CD1c-positive myeloid dendritic cell (primary cell): ENCODE measurements around the gene TUBA4A.
A peak's percentile ranks its signal among the peaks of the same experiment; 100 is the strongest.
"Not testable (repeated sequence)": the region's sequence is repeated elsewhere in the genome, so short reads cannot be mapped to it uniquely, and the experiment has no call there.

ENCODE experiments used
- DNase-seq: peaks from one replicate; pipeline ENCODE4 v3.0.0-alpha.2; 2016; ENCODE audit errors: extremely low spot score

TUBA4A gene

DNA sequence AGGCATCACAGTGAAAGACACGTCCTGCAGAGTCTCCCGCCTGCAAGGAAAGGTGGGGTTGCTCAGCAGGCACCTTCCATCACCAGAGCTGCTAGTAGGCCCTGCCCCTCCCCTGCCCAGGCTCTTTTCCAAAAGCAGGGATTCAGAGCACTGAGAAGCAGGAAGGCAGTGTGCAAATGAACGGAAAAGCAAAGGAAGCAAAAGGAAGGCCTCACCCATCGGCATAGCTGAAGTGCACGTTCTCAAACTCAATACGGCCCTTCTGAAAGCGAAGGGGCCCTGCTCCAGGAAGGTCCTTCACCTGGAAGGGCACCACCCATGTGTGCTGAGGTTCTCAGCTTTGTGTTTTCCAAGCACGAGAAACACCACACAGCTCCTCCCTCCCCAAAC lies 40.7 kb downstream of the TUBA4A start:
- no peak for DNase-seq

DNA sequence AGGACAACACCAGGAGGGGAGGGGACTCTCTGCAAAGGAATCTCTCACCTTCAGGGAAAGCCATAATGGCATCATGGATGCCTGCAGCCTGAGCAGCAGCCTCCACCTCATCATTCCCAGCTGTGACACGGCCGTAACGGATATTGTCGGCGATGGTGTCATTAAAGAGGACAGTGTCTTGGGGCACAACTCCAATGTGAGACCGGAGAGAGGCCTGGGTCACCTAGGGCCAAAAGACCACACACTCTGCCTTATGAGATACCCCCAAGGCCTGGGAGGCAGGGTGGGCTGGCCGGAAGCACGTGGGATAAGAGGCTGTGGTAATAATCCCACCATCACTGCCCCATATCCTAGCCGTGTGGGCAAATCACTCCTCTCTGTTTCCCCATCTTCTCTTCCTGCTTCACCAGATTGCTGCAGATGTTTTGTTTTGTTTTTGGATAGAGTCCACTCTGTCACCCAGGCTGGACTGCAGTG lies 42.8 kb downstream of the TUBA4A start:
- DNase-seq, result no peak

DNA sequence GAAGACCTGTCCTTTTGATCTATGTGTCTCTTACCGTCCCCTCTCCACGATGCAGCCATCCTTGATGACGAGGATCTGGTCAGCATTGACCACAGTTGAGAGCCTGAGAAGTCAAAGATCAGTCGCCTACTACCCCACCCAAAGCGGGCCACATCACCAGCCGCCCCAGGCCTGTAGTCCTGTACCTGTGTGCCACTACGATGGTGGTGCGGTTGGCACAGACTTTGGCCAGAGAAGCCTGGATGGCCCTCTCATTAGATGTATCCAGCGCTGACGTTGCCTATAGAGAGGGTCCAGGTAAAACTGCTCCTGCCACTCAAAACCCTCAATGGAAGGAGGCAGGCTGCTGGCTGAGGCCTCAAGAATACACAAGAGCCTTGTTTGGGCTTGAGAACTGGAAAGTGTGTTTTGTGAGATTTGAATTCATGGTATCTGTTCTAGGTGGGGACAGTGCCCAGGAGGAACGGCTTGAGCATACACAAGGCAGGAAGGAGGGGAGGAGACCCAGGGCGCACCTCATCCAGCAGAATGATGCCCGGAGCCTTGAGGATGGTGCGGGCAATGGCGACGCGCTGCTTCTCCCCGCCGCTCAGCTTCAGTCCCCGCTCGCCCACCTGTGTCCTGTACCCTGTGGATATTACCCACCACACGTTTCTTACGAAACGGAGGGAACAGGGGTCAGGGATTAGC lies 43.4 kb downstream of the TUBA4A start:
- no peak for DNase-seq

DNA sequence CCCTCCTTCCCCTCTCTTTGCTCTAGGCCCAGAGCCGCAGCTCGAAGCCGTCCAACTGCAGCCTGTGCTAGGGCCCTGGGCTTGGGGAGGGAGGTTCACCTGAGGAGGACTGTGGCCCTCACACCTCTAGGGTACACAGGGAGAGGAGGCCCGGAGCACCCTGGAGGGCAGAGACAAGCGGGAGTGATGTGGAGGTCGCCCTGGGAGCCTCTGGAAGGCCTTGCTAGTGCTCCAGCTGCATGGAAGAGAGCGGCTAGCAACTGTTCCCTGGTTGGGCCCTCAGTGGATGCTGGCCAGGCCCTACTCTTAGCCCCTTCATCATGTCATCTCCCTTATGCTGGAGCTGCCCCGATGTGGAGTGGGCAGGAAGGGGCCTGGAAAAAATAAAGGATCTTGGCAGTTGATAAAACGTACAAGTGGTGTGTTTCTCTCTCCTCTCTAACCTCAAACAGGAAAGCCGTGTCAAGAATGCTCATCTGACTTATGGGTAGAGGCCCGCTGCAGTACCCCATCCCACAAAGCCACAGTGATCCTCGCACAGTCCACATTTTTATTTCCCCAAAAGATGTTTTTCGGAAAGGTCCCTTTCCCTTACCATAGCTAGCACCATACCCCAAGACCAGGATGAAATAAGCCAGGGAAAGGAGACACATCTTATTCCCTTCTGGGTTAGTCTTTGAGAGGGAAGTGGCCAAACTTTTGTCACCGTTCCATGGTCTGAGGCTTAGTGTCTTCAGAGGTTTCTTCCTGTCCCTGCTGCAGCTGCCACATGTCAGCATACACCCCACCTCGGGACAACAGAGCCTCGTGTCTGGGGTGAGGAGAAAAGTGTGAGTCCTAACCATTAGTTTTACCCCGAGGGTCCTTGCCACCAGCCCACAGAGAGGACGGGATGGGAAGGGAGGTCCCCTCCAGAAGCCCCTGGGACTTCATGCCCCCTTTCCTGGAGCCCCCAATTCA lies 44.2 kb downstream of the TUBA4A start:
- DNase-seq, result no peak

DNA sequence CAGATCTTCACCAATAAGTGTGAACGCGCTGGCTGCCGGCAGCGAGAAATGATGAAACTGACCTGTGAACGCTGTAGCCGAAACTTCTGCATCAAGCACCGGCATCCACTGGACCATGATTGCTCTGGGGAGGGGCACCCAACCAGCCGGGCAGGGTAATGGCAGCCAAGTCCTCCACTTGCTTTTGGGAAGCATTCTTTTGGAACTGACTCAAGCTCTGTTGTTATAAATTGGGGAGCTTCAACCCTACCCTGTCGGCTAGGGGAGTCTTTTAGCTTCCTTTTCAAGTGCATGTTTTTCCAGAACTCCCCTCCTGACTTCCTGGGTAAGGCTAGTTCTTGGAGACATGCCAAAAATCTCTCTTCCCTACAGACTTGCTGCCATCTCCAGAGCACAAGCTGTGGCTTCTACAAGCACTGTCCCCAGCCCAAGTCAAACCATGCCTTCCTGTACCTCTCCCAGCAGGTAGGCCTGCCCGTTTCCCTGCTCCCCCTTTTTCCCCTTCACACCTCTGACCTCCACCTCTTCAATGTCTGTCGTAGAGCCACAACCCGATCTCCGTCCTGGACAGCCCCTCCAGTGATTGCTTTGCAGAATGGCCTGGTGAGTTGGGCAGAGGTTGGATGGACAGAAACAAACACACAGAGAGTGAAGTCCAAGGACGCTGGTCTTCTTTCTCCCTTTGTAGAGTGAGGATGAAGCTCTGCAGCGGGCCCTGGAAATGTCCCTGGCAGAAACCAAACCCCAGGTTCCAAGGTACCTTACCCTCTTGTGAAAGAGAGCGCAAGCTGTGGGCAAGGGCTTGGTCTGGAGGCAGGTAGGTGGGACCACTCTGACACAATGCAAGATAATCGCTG lies 45.6 kb downstream of the TUBA4A start:
- no peak for DNase-seq

DNA sequence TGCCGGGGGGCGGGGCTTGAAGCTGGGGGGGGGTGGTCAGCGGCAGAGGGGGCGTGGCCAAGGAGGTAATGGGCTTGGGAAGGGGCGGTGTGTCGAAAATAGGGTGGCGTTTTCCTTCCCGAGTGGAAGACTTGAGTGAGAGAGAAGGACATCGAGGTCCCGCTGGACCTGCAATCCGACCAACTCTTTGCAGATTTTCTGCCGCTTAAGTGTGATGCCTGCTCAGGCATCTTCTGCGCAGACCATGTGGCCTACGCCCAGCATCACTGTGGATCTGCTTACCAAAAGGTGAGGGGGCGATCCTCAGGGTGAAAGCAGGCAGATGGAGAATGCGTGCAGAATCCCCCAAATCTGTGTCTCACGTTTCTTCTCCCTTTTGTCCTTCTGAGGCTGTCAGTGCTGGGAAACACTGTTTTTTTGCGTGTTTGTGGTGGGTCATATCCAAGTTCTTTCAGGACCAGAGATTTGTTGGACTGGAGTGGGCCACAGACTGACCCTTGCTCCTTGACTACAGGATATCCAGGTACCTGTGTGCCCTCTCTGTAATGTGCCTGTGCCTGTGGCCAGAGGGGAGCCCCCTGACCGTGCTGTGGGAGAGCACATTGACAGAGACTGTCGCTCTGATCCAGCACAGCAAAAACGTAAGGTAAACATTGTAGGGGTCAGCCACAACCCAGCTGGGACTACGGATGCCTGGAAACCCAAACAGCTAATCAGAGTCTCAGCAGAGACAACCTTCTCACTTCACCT lies 46.4 kb downstream of the TUBA4A start:
- no peak for DNase-seq

DNA sequence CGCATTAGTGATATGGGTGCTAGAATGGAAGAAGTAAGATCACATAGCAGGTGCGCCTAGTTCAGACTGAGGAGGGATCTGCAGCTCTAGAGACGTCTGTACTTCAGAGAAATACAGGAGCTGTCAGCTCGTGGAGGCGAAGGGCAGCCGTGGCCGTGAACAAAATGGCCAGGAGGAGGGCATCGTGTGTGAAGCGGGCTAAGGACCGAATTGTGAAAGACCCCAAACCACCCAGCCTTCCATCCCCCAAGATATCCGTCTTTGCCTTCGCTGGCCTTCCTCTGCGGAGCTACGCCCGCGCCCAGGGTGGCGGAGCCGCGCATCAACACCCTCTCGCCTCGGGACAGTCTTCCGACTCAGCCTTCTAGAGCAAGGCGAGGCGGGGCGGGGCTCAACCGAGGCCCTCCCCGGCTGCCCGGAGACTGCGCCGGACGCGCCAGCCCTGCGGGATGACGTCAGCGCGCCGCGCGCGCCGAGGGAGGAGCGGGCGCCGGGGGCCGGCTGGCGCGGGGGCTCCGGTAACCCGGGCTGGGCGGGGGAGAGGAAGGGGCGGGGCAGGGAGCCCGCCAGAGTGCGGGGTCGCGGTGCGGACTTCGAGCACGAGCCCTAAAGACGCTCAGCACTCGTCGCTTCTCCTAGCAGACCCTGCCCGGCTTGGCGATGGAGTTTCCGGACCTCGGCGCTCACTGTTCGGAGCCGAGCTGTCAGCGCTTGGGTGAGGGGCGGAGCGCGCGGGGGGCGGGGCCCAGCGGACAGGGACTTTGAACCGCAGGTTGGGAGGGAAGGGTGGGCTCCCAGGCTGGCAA lies 47.2 kb downstream of the TUBA4A start, which contains the start of gene ZFAND2B:
Gene ZFAND2B (plus strand): TSS at position 455 of the 806 bp plus-strand sequence. CDS start 206 bp downstream, at position 661.
- peak; percentile 98 for DNase-seq

DNA sequence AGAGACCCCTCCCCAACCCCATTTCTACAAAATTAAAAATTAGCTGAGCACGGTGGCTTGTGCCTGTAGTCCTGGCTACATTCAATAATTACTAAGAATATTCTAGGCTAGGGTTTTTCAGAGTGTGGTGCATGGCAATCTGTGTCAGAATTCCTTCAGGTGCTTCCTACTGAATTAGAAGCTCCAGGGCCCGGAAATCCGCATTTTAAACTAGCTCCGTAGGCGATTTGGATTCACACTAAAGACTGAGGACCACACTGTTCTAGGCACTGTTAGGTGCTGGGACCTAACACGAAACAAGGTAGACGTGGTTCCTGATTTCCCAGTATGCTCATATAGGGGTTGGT lies 47.8 kb downstream of the TUBA4A start:
- DNase-seq, result no peak

DNA sequence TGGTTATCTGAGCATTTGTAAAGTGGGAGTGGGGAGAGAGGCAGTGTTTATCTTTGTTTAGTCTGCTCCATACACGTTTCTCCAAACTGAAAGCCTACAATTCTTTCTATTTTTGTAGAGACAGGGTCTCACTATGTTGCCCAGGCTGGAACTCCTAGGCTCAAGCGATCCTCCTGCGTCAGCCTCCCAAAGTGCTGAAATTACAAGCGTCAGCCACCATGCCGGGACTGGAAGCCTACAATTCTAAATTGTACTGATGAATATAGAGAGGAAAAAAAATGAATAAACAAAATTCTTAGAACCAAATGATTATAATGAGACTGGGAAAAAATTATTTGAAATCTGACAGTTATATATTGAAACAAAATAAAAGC lies 48.6 kb downstream of the TUBA4A start:
- DNase-seq, result no peak

DNA sequence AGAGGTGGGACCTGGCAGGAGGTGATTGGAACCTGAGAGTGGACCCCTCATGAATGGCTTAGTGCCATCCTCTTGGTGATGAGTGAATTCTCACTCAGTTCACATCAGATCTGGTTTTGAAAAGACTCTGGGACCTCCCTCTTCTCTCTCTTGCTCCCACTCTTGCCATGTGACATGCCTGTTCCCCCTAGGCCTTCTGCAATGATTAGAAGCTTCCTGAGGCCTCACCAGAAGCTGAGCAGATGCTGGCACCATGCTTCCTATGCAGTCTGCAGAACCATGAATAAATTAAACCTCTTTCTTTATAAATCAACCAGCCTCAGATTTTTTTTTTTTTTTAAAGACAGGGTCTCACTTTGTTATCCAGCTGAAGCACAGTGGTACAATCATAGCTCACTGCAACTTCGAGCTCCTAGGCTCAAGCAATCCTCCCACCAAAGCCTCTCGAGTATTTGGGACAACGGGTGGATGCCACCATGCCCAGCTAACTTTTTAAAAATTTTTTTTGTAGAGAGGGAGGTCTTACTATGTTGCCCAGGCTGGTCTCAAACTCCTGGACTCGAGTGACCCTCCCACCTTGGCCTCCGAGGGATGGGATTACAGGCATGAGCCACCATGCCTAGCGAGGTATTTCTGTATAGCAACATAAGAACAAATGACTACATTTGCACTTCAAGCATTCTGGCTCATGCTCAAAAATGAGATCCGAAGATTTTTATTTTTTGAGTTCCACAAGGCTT lies 49.1 kb downstream of the TUBA4A start:
- no peak for DNase-seq

DNA sequence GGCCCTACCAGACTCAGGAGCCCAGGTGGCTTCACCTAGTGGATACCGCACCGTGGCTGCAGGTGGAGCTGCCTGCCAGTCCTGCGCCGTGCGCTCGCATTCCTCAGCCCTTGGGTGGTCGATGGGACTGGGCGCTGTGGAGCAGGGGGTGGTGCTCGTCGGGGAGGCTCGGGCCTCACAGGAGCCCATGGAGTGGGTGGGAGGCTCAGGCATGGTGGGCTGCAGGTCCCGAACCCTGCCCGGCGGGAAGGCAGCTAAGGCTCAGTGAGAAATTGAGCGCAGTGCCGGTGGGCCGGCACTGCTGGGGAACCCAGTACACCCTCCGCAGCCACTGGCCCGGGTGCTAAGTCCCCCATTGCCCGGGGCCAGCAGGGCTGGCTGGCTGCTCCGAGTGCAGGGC lies 52.4 kb downstream of the TUBA4A start:
- not testable (repeated sequence) for DNase-seq

DNA sequence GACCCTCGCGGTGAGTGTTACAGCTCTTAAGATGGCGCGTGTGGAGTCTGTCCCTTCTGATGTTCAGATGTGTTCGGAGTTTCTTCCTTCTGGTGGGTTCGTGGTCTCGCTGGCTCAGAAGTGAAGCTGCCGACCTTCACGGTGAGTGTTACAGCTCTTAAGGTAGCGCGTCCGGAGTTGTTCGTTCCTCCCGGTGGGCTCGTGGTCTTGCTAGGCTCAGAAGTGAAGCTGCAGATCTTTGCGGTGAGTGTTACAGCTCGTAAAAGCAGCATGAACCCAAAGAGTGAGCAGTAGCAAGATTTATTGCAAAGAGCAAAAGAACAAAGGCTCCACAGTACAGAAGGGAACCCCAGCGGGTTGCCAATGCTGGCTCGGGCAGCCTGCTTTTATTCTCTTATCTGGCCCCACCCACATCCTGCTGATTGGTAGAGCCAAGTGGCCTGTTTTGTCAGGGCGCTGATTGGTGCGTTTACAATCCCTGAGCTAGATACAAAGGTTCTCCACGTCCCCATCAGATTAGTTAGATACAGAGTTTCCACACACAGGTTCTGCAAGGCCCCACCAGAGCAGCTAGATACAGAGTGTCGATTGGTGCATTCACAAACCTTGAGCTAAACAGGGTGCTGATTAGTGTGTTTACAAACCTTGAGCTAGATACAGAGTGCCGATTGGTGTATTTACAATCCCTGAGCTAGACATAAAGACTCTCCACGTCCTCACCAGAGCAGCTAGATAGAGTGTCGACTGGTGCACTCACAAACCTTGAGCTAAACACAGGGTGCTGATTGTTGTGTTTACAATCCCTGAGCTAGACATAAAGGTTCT lies 53.0 kb downstream of the TUBA4A start:
- DNase-seq, result not testable (repeated sequence)
